ENCODE results near the gene NHLRC4.

NHLRC4 gene

GRCh38 chr16:608019-608418, 41.2 kb downstream of the NHLRC4 start:
- DNase-seq: no peak
- Histone ChIP-seq H3K4me3 (ENCODE audit: low read depth, low read length) (no peak overlapping the region), H3K9me3 (no peaks in the 10 kb centered on the region), H3K36me3 (no peaks in the 10 kb centered on the region), H3K4me1 (no peaks in the 10 kb centered on the region), H3K27me3 (no peaks in the 10 kb centered on the region)
- no peak for TF ChIP-seq CTCF (IDR thresholded peaks at IDR 0.05; ENCODE audit: low read depth, low read length)

- Histone ChIP-seq H3K9me3 (no peaks in the 10 kb centered on the region), H3K27me3 (no peaks in the 10 kb centered on the region), H3K36me3 (no peaks in the 10 kb centered on the region), H3K4me1 (no peaks in the 10 kb centered on the region), H3K4me3 (ENCODE audit: low read depth, low read length) (no peak overlapping the region)
- no peak for DNase-seq
- no peak for TF ChIP-seq CTCF (IDR thresholded peaks at IDR 0.05; ENCODE audit: low read depth, low read length)
Measured at GRCh38 chr16:609316-609715, 42.5 kb downstream of the NHLRC4 start.

- Histone ChIP-seq H3K4me3 (ENCODE audit: low read depth, low read length) (no peak overlapping the region), H3K36me3 (no peaks in the 10 kb centered on the region), H3K9me3 (no peaks in the 10 kb centered on the region), H3K27me3 (no peaks in the 10 kb centered on the region), H3K4me1 (no peaks in the 10 kb centered on the region)
- TF ChIP-seq CTCF (IDR thresholded peaks at IDR 0.05; ENCODE audit: low read depth, low read length): no peak
- no peak for DNase-seq
Measured at GRCh38 chr16:609984-610383, 43.2 kb downstream of the NHLRC4 start.

- Histone ChIP-seq H3K4me1 (no peaks in the 10 kb centered on the region), H3K36me3 (no peaks in the 10 kb centered on the region), H3K27me3 (no peaks in the 10 kb centered on the region), H3K4me3 (ENCODE audit: low read depth, low read length) (no peak overlapping the region), H3K9me3 (no peaks in the 10 kb centered on the region)
- peak; percentile 58 for DNase-seq
- TF ChIP-seq CTCF (IDR thresholded peaks at IDR 0.05; ENCODE audit: low read depth, low read length): peak; percentile 56
Measured at GRCh38 chr16:610513-611381, 43.9 kb downstream of the NHLRC4 start.

GRCh38 chr16:615122-615521, 48.3 kb downstream of the NHLRC4 start:
- TF ChIP-seq CTCF (IDR thresholded peaks at IDR 0.05; ENCODE audit: low read depth, low read length): no peak
- no peaks in the 10 kb centered on the region for H3K9me3 ChIP-seq
- H3K4me1 ChIP-seq: no peaks in the 10 kb centered on the region
- H3K4me3 ChIP-seq (ENCODE audit: low read depth, low read length): no peak overlapping the region
- H3K36me3 ChIP-seq: no peaks in the 10 kb centered on the region
- no peak for DNase-seq
- no peaks in the 10 kb centered on the region for H3K27me3 ChIP-seq

Measured in BE2C (cell line).